HepG2 (cell line): ENCODE measurements around the gene PRKCZ. TPM values are rescaled to one million over a fixed set of nuclear protein-coding genes. Genes with fewer than 3 reads are reported as not detected.

Source experiments
- ATAC-seq: fragments of 200-7000 bp; cut with Tn5 transposase; 3 replicates; pipeline ENCODE4 v1.9.1; 2020; ENCODE audit warnings: mild to moderate bottlenecking, moderate library complexity
- BruUV-seq: library from RNA; stranded (reverse); fragments of 400-500 nt; replicated peaks from 2 replicates; lab custom pipeline; 2021; lab: Mats Ljungman, UMichigan
- CTCF ChIA-PET: fragments of 300-600 bp; formaldehyde crosslinking; extraction: SDS; loops from one replicate; lab custom pipeline; 2021; ENCODE audit warnings: low total read pairs, inconsistent platforms, low intra/inter-chr PET ratio; lab: Yijun Ruan, JAX
- POLR2A ChIA-PET: fragments of 350-600 bp; sonication (Branson Sonifier 250); formaldehyde crosslinking; loops from one replicate; lab custom pipeline; 2020; ENCODE audit warnings: antibody characterized with exemption, inconsistent platforms; lab: Yijun Ruan, JAX
- DNase-seq: peaks from one replicate; pipeline ENCODE4 v3.0.0-alpha.2; 2015; ENCODE audit warnings: low spot score
- FAIRE-seq: peaks from 3 replicates; lab custom pipeline; 2011; peaks lifted over from hg19 to GRCh38; lab: Jason Lieb, UNC
- H2AFZ ChIP-seq: one replicate; pipeline ENCODE4 v1.6.1; 2011; ENCODE audit warnings: low read length, inconsistent platforms
- H3K27ac ChIP-seq: fragments of 300-600 bp; 3 replicates; pipeline ENCODE4 v1.8.0; 2011; ENCODE audit warnings: mixed run types, mild to moderate bottlenecking, mixed read lengths, low read length, inconsistent platforms; ENCODE audit not compliant: insufficient read depth; ENCODE audit errors: extremely low read length
- H3K27me3 ChIP-seq, 2 experiments: fragments of 200-600 bp in 1 of 2; 2 replicates in 1 of 2; 3 replicates in 1 of 2; pipeline versions ENCODE4 v1.6.0 to v1.8.0; 2011; ENCODE audit warnings: low read length in 2 of 2, mild to moderate bottlenecking in 2 of 2, moderate library complexity in 2 of 2, inconsistent platforms in 1 of 2; ENCODE audit not compliant: insufficient read depth in 2 of 2, control insufficient read depth in 1 of 2
- H3K36me3 ChIP-seq, 2 experiments: fragments of 200-600 bp in 1 of 2; replicated peaks in 1 of 2; 2 replicates in 1 of 2; 3 replicates in 1 of 2; pipeline versions ENCODE4 v1.5.1 to v1.8.0; 2011; ENCODE audit warnings: low read length in 2 of 2, inconsistent platforms in 1 of 2; ENCODE audit not compliant: insufficient read depth in 2 of 2, control insufficient read depth in 1 of 2
- H3K4me1 ChIP-seq: 2 replicates; pipeline ENCODE4 v1.5.1; 2012; ENCODE audit warnings: low read length, inconsistent platforms; ENCODE audit not compliant: insufficient read depth
- H3K4me2 ChIP-seq: 2 replicates; pipeline ENCODE4 v1.6.0; 2011; ENCODE audit warnings: low read depth, low read length, inconsistent platforms
- H3K4me3 ChIP-seq, 3 experiments: fragments of 200-600 bp in 1 of 3; sonication (generic), shearing (Covaris generic) in 1 of 3; replicated peaks in 1 of 3; 2 replicates each; pipeline ENCODE4 v1.5.1; 2011 to 2016; ENCODE audit warnings: low read length in 3 of 3, inconsistent platforms in 2 of 3, low read depth in 2 of 3, mild to moderate bottlenecking in 2 of 3, control low read depth in 1 of 3, mixed read lengths in 1 of 3; ENCODE audit not compliant: insufficient read depth in 1 of 3
- H3K79me2 ChIP-seq: one replicate; pipeline ENCODE4 v1.6.1; 2011; ENCODE audit warnings: low read length, inconsistent platforms; ENCODE audit not compliant: insufficient read depth
- H3K9ac ChIP-seq: 2 replicates; pipeline ENCODE4 v1.6.0; 2011; ENCODE audit warnings: mild to moderate bottlenecking, low read depth, low read length, inconsistent platforms; ENCODE audit not compliant: insufficient read depth
- H3K9me3 ChIP-seq: 2 replicates; pipeline ENCODE4 v1.5.1; 2012; ENCODE audit warnings: mild to moderate bottlenecking, low read length
- H4K20me1 ChIP-seq: 2 replicates; pipeline ENCODE4 v1.6.0; 2011; ENCODE audit warnings: inconsistent platforms, mild to moderate bottlenecking, low read length, moderate library complexity; ENCODE audit not compliant: insufficient read depth
- AGO2 ChIP-seq: fragments of 200-400 bp; formaldehyde crosslinking; optimal IDR thresholded peaks from 2 replicates; pipeline ENCODE3; 2017; ENCODE audit warnings: mild to moderate bottlenecking, low read depth, low read length, moderate library complexity
- GLI4 ChIP-seq: sonication (generic); formaldehyde crosslinking; IDR thresholded peaks from 2 replicates; pipeline ENCODE4 v1.5.1; 2020; ENCODE audit warnings: missing genetic modification reagents, mild to moderate bottlenecking, moderate library complexity, borderline replicate concordance
- ZBED4 ChIP-seq: sonication (generic); formaldehyde crosslinking; IDR thresholded peaks from 2 replicates; pipeline ENCODE4 v1.4.0; 2020; ENCODE audit warnings: missing genetic modification reagents, borderline replicate concordance
- ZBTB38 ChIP-seq: sonication (generic); formaldehyde crosslinking; IDR thresholded peaks from 2 replicates; pipeline ENCODE4 v1.5.1; 2020; ENCODE audit warnings: mild to moderate bottlenecking, missing genetic modification reagents
- ZNF687 ChIP-seq: sonication (generic); formaldehyde crosslinking; IDR thresholded peaks from 2 replicates; pipeline ENCODE4 v1.5.1; 2020; ENCODE audit warnings: mild to moderate bottlenecking, missing genetic modification reagents, moderate library complexity
- ZNF782 ChIP-seq: sonication (generic); formaldehyde crosslinking; IDR thresholded peaks from 2 replicates; pipeline ENCODE4 v1.4.0; 2020; ENCODE audit warnings: missing genetic modification reagents, mild to moderate bottlenecking, borderline replicate concordance
- WGBS: methylation state at CpG from one replicate; pipeline ENCODE4 v1.1.6; 2017; ENCODE audit warnings: low lambda C conversion rate; 5-methylcytosine and 5-hydroxymethylcytosine counted together
- in situ Hi-C: cut with HindIII; loops from 2 replicates; pipeline ENCODE4 v1.10.0; 2017; ENCODE audit warnings: low pct_unique_long_range_greater_than_20kb; ENCODE audit not compliant: extremely low pct_ligation_motif_present
- intact Hi-C: fragments of 100-400 bp; cut with micrococcal nuclease; formaldehyde crosslinking; loops from one replicate; pipeline ENCODE4 v1.10.0; 2022; ENCODE audit not compliant: unreplicated experiment
- polyA plus RNA-seq, 8 experiments: library from polyadenylated mRNA; depleted of rRNA in 3 of 8; stranded (reverse) in 7 of 8; unstranded in 1 of 8; fragments of >200 nt; fragmentation: Illumina TruSeq in 4 of 8; extraction: Trizol in 4 of 8; gene quantifications; 2 replicates each; pipeline versions ENCODE4 v1.2.1 to v1.2.3, GENCODE V29; 2011 to 2016; ENCODE audit warnings: low read depth in 4 of 8, missing spikeins in 1 of 8, mixed read lengths in 1 of 8; ENCODE audit not compliant: insufficient read depth in 1 of 8
- total RNA-seq, 5 experiments: library from RNA; depleted of rRNA; stranded (reverse); fragments of >200 nt; fragmentation: Illumina TruSeq; extraction: Trizol; gene quantifications; 2 replicates each; pipeline ENCODE4 v1.2.3, GENCODE V29; 2016; ENCODE audit warnings: low read depth in 1 of 5

The PRKCZ gene
- total and polyA plus RNA-seq, 2 of the 13 experiments (the other 11 are each of a cell fraction or from before 2014, with no cell fraction given) = 34.7 to 85.2 TPM

GRCh38 chr1:2160451-2161300, 110.5 kb downstream of the PRKCZ start:
- ATAC-seq (no peak; the same call in 1 of the 3 replicates), FAIRE-seq (no peak), DNase-seq (no peak)
- in situ Hi-C loops = no loop called here
- Histone ChIP-seq H4K20me1 (0 out of 2 replicates have a peak, but pooled peaks cover 3% of the 10 kb centered on the region), H3K4me1 (no peaks in the 10 kb centered on the region), H3K27ac (no peak overlapping the region), H2AFZ (no peak overlapping the region), H3K4me2 (no peak overlapping the region), H3K9me3 (no peaks in the 10 kb centered on the region), H3K27me3 (no peaks in the 10 kb centered on the region), H3K79me2 (no peaks in the 10 kb centered on the region), H3K4me3 (no peak overlapping the region), H3K36me3 (peaks cover 29 to 59% of the 10 kb centered on the region in 2 experiments), H3K9ac (no peak overlapping the region)
- WGBS = 95% methylated on average over 27 of the region's 34 CpGs
- intact Hi-C loops = no loop called here
- BruUV-seq = no TSS peak
- TF ChIP-seq AGO2 (peak; percentile 58), ZBTB38 (0 out of 2 replicates have a peak, but pooled peaks have one; percentile 19), GLI4 (CRISPR knock-in tag) (no peak)
- POLR2A ChIA-PET = no interaction called here
- CTCF ChIA-PET = no interaction called here

GRCh38 chr1:2163205-2163604, 113.0 kb downstream of the PRKCZ start:
- Histone ChIP-seq H3K9ac (no peak overlapping the region), H3K36me3 (peaks cover 20 to 42% of the 10 kb centered on the region in 2 experiments; a peak in 4 of 5 replicates), H3K4me3 (no peak overlapping the region), H3K27me3 (no peaks in the 10 kb centered on the region), H4K20me1 (0 out of 2 replicates have a peak, but pooled peaks cover 3% of the 10 kb centered on the region), H3K79me2 (no peaks in the 10 kb centered on the region), H3K4me1 (no peaks in the 10 kb centered on the region), H3K27ac (no peak overlapping the region), H3K9me3 (no peaks in the 10 kb centered on the region), H3K4me2 (no peak overlapping the region), H2AFZ (no peak overlapping the region)
- BruUV-seq = no TSS peak
- DNase-seq = no peak
- ATAC-seq = no peak
- no peak for FAIRE-seq
- ChIA-PET POLR2A (no interaction called here), CTCF (no interaction called here)
- in situ Hi-C loops (no loop called here), intact Hi-C loops (no loop called here)
- WGBS = no CpG with 5 or more reads among the region's 7 CpGs
- TF ChIP-seq ZNF687 = peak; percentile 25; the same call in 1 of the 2 replicates
- no peak for TF ChIP-seq ZNF782 (CRISPR knock-in tag)
- no peak for TF ChIP-seq ZBED4 (CRISPR knock-in tag)
